HG02610 (cell line): ENCODE measurements around the gene LCP2.

Experiments
- ATAC-seq: cut with Tn5 transposase; IDR thresholded peaks from one replicate; pipeline ENCODE4 v1.9.1; 2021; ENCODE audit warnings: mild to moderate bottlenecking, moderate library complexity; ENCODE audit not compliant: unreplicated experiment

The LCP2 gene

DNA sequence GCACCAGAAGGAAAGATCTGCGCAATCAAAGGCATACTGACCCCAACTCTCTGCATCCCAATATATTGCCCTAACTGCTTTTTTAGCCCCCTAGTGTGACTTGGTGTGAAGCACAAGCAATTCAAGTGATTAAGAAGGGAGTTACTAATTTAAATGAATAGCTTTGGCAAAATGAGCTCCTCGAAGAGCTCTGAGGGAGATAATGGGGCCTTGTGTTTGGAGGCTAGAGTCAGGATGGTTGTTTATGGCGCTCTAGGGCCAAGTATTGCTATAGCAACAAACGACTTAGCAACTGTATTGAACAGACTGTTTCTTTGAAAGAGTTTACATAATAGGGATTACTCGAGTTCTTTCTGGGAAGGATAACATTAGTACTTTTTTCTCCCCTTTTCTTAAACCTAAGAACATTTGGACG lies 76.2 kb downstream of the LCP2 start:
- no peak for ATAC-seq

DNA sequence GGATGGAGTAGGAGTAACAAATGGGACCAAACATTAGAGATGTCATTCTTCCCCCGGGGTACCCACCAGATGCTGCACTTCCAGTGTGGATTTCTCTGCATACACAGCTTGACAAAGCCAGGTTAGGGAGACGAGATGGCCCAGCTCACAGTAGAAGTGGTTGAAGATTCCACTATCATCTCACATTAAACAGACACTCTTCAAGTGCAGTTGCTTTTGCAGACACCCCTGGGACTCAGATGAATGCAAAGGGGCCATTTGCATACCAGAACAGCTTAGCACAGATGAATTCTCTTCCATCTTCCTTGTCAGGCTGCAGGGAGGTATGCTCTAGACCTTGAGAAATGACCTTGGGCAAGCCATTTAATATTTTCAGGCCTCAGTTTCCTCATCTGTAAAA lies 77.4 kb downstream of the LCP2 start:
- ATAC-seq, result no peak

DNA sequence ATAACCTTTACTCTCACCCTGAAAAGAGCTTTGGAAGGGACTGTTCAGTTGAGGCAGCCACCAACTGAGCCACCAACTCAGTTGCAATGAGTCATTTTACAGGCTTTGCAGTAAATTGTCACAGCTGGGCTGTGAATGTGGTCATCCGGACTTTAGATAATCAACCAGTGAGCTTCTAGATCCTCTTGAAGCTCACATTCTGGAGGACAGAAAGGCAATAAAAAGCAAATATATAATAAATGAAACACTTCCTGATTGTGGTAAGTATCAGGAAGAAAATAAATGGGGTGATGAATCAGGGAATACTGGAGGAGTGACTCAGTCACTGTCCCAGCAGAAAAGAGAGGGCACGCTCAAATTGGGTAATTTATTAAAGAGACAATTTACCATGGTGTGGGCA lies 78.0 kb downstream of the LCP2 start:
- ATAC-seq, result no peak

DNA sequence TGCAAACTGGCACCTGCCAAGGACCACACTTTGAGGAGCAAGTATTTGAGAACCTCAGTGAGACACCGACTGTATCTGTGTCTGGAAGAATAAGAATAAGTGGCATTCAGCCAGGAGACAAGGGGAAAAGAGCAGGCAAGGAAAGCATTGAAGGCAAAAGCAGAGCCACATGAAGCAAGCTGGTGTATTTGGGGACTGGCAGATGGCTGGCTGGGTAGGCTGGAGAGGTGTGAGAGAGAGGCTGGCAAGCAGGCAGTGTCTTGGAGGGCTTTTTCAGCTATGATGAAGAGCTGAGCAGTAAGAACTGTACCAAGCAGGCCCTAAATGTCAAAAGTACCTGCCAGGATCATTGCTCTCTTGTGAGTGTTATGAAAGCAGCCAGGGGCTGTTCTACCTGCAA lies 78.9 kb downstream of the LCP2 start:
- ATAC-seq, result no peak

DNA sequence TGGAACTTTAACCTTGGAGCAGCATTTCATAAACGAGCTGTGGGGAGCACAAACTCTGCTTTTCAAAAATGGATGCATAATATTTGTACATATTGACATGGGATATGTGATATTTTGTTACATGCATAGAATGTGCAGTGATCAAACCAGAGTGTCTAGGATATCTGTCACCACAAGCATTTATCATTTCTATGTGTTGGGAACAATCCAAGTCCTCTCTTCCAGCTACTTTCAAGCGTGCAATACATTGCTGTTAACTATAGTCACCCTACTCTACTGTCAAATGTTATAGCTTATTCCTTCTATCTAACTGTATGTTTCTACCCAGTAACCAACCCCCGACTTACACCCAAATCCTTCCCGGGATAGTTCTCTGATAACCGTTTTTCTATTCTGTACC lies 79.7 kb downstream of the LCP2 start:
- no peak for ATAC-seq

DNA sequence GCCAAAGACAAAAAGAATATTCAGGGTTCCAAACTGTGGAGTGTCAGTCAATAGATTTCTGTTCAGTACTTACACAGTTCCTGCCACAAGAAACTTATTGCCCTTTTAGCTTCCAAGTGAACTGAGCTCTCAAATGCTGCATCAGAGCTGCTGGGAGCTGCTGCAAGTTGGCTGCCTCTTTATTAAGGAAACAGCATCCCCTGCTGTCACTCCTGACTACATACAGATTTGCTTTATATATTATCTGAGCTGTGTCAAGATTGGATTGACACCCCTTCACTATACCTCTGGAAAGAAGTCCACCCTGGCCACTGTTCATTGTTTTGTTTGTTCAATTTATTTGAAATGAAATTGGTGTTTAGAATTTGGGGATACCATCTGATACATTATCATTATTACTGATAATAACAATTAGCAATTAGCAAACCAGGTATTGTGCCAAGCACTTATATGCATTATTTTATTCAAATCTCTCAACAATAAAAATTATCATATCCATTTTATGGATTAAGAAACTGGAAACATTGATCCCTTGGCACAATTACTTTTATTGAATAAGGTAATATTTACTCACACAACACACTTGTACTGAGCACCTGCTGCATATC lies 81.2 kb downstream of the LCP2 start:
- ATAC-seq, result no peak

DNA sequence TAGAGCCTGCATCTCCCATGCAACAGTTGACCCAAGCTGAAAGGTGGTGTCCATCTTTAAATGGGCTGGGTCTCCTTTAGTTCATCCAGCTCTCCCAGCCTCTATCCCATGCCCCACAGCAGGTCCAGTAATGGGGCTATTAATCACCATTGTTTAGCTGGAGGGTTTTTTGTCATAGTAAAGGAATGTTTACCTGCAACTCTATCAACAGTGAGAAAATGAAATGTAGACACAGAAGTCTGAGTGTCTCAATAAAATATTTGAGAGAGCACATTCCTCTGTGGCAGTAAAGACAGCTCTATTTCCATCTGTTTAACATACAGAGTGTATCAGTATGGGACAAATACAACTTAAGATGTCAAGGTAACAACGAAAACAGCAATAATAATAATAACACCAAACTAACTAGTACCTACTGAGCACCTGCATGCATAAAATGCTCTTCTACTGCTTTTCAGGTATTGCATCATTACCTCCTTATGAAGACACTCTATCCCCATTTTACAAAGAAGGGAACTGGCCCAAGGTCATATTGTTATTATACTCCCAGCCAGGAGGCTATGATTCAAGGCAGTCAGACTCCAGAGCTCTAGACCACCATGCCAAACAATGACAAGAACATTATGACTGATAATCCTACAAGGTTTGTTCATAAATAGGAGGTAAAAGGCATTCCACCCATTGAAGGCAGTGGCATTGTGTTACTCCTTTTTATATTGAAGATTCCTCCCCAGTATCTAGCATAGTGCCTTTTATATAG lies 85.8 kb downstream of the LCP2 start:
- ATAC-seq, result no peak

DNA sequence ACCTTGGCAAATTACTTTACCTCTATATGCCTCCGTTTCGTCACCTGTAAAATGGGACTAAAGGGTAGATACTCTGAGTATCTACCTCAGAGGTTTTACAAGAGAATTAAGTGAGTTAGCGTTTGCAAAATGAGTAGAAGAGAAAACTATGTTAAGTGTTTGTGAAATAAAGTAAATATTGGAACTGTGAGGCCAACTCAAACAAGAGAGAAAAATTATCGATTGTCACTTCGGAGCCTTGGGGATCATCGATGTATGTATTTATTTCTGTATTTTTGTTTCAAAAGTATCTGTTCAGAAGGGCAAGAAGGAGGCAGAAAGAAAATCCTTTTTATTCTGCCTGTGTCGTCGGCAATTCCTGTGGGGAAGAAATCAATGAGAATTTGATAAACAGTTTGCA lies 90.6 kb downstream of the LCP2 start:
- ATAC-seq, result no peak

DNA sequence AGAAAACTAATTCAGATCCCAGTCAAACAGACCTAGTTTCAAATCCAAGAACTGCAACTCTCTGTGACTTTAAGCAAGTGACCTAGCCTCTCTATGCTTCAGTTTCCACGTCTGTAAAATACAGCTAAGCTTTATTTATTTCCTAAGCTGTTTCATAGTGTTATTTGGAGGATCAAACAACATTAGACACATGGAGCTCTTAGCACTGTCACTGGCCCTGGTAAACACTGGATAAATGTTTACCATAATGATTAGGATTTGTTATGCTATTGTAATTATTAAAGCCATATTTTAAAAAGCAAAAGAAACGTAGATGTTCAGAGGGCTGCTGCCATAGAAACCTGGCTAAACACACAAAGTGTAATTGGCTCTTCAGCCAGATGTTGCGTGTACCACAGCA lies 91.4 kb downstream of the LCP2 start:
- ATAC-seq, result no peak

DNA sequence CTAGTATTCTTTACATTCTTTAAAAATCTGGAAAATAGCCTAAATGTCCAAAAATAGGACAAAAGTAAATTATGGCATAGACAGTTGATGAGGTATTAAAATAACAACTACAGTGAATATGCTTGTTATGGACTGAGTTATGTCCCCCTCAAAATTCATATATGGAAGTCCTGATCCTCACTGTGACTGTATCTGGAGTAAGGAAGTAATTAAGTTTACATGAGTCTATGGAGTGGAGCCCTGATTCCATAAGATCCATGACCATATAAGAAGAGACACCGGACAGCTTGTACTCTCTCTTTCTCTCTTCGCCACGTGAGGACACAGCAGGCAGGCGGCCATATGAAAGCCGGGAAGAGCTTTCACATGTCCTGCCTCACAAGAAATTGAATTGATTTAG lies 93.4 kb downstream of the LCP2 start:
- ATAC-seq, result no peak

DNA sequence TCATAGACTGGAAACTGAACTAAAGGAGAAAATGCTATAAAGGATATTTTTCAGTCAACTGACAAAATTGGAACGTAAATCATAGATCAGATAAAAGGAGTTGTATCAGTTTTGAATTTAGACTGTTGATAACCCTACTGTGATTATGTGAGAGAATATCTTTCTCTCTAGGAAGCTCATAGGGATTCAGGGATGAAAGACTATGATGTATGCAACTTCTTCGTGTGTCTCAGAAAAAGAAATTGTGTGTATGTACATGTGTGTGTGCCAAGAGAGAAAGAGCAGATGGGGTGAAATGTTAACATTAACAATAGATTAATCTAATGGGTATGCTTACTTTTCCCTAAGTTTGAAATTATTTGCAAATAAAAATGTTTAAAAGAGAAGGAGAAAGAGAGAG lies 95.5 kb downstream of the LCP2 start:
- ATAC-seq, result no peak

DNA sequence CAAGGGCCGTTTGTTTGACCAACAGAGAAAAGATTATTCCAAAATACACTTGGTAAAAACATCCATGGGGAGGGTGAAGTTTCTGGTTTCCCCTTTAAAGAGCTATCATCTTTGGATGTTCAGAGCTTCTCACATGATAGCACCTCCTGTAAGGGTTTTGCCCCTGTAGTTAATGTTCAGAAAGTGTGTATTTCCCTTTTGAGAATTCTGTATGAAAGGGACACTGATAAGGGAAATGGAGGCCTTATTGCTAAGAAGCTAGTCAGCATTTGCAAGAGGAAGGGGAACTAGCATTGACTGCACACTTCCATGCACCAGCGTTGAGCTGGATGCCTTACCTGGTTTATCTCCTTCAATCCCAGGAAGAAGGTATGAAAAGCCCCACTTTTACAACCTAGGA lies 96.3 kb downstream of the LCP2 start:
- ATAC-seq, result no peak

DNA sequence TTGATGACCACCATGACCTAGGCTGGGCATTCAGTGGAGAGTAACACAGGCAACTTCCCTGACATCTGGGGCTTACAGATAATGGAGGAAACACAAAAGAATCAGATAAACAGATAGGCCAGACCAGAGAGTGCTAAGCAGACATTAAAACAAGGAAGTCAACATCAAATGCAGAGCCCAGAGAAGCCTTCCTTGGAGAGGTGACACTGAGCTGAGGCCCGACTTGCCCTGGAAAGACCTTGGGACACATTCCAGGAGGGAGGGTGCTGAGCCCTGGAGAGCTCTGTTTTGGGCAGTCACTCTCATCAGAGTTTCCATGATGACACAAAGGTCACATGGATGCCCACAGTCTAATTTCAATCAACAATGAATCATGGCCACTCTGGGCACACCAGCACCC lies 96.7 kb downstream of the LCP2 start:
- ATAC-seq, result no peak
